GM19240 (cell line): ENCODE data around the gene TOP1.

Experiments
- DNase-seq: peaks from one replicate; pipeline ENCODE4 v3.0.0; 2011; ENCODE audit warnings: low spot score; ENCODE audit not compliant: insufficient read length

TOP1 gene

DNA sequence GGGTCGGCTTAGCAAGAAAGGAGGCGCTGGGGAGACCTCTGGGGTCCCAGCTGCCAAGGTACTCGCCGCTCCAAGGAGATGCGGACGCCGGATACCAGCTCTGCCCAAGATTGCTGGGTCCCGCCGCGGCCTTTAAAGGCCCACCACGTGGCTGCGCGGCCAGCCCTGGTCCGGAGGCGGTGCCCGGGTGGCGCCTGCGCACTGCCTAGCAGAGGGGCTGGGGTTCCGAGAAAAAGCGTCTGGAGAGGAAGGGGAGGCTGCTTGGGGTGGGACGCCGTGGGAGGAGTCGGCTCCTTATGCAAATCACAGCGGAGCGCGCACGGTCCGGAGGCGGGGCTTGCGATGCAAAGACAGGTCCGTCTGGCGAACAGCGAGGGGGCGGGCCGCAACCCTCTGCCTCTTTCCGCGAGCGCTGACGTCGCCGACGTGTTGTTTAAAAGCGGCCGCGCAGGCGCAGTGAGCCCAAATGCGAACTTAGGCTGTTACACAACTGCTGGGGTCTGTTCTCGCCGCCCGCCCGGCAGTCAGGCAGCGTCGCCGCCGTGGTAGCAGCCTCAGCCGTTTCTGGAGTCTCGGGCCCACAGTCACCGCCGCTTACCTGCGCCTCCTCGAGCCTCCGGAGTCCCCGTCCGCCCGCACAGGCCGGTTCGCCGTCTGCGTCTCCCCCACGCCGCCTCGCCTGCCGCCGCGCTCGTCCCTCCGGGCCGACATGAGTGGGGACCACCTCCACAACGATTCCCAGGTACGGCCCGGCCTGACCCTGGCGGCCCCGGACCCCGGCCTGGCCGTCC lies at the start of gene TOP1:
TOP1 (plus strand) TSS at position 464 of the 791 bp plus-strand sequence; CDS start at position 710, 246 bp downstream.
- peak; percentile 97 for DNase-seq

DNA sequence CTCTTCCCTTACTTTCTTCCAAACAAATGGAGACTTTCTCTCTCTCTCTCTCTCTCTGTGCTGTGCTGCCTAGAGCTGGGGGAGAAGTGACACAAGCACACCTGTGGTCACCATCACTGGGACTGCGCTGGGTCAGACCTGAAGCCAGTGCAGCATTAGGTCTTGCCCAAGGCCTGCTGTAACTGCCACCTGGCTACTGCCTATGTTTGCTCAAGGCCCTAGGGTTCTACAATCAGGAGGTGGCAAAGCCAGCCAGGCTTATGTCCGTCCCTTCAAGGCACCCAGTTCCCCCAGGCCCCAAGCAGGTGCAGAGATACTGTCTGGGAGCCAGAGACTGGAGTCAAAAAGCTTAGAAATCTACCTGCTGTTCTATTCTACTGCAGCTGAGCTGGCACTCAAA lies 49.4 kb upstream of the TOP1 start:
- no peak for DNase-seq

DNA sequence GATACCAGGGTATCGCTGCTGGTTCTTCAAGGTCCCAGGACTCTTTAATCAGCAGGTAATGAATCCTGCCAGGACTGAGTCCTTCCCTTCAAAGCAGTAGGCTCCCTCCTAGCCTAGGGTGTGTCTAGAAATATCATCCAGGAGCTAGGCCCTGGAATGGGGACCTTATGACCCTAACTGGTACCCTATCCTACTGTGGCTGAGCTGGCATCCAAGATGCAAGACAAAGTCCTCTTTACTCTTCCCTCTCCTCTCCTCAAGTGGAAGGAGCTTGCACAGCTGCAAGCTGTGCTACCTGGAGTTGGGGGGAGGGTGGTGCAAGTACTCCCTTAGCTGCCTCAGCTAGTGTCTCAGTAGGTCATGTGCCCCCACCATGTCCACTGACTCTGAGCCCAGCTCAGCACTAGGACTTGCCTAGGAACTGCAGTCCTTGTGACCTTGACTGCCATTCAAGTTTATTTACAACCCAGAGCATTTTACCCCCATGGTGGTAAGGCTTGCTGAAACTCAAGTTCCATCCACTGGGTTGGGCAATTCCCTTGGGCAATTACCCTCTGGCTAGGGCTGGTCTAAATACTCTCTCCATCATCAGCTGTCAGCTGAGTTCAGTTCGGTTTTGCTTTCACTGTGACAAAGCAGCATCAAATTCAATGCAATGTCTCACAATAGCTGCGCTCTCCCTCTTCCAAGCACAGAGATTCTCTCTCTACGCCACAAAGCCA lies 48.4 kb upstream of the TOP1 start:
- DNase-seq = no peak

DNA sequence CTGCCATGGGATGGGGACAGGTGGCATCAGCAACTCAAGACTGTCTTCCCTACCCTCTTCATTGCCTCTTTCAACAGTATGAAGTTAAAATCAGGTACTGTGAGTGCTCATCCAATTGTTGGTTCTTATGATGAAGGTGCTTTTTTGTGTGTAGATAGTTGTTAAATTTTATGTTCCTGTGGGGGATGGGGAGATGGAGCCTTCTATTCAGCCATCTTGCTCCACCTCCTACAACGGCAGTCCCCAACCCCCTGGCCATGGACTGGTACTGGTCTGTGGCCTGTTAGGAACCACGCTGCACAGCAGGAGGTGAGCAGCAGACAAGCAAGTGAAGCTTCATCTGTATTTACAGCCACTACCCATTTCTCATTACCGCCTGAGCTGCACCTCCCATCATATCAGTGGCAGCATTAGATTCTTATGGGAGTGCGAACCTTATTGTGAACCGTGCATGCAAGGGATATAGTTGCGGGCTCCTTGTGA lies 47.8 kb upstream of the TOP1 start:
- no peak for DNase-seq

DNA sequence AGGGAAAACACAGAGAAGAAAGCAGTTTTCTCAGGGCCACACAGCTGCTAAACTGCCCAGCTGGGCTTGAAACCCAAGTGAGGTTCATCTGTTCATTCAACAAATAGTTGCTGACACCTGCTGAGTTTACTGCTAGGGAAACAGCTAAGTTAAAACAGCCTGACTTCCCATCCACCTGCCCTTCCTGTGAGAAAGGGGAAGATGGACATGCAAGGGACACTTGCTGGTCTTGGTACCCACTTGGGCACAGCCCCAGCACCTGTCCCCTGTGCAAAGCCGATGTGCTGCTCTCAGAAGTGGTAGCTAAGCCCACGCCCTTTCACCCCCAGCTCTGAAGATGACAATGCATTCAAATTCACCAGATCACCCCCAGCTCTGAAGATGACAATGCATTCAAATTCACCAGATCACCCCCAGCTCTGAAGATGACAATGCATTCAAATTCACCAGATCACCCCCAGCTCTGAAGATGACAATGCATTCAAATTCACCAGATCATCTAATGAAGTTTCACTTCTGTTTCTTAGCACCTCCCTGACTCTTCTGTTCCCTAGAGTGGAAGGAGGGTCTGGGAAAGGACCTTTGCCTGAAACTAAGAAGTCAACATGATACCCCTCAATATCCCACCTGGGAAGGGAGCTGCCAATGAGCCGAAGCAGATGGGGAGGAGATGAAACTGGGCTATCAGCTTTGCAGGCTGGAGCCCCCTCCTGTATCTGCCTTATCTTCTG lies 46.0 kb upstream of the TOP1 start:
- DNase-seq = no peak

DNA sequence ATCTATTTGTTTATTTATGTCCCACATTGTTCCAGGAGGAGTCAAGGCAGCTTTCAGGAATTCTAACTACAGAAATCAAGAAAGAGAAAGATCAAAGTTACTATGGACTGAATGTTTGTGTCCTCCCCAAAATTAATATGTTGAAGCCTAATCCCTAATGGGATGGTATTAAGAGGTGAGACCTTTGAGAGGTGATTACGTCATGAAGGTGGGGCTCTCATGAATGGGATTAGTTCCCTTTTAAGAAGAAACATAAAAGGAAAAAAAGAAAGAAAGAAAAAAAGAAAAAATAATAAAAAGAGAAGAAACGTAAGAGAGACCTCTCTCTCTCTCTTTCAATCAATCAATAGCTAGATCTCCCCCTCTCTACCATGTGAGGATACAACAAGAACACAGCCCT lies 44.7 kb upstream of the TOP1 start:
- DNase-seq = no peak

DNA sequence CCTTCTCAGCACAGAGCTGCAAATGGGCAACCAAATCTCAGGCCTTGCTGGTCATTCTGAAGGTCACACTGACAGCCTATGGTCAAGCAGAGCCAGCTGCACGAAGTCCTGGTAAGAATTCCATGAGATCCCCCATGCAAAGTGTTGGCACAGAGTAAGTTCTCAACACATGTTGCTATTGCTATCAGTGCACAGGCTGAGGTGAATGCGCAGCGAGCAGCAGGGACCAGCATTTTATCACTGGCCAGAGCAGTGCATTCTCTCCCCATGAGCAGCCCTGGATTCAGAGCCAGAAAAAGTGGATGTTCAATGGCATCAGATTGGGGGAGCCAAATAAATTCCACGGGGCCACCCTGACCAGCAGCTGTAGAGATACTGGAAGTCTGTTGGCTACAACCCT lies 44.1 kb upstream of the TOP1 start:
- DNase-seq = no peak

DNA sequence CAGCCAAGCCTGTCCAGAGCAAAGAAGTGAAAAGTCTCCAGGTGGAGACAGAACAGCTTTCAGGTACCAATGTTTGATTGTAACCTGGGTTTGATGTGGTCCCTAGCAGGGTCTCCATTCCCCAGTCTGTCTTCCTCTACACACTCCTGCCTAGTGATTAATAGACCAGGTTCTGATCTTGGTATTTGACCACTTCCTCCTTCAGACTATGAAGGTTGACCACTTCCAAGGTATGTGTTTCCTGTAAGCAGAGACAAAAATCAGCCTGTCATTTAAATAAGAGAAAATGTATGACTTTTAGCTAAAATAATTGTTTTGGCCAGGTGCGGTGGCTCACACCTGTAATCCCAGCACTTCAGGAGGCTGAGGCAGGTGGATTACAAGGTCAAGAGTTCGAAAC lies 41.8 kb upstream of the TOP1 start:
- no peak for DNase-seq

DNA sequence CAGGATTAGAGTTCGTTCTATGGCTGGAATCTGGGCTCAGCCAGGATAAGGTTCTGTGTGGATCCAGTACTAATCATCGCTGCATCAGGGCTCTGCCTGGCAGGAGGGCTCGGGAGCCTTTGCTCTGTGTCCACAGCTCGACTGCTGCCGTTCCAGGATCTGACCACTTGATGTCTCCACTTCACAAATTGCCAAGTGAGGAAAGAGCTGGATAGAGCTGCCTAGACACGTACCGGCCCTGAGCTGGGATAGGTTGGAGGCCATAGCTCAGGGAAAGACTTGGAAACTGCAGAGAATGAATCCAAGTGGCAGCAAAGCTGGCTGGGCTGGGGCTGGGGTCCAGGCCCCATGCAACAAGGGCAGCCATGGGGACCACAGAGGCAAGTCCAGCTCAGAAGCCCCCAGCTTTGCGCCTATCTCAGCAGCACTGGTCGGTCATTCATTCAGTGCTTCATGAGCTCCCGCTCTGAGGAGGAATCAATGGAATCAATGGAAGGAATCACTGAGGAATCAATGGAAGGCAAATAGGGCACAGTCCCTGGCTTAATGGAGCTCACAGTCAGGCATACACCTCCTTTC lies 38.0 kb upstream of the TOP1 start:
- DNase-seq = peak; percentile 56

DNA sequence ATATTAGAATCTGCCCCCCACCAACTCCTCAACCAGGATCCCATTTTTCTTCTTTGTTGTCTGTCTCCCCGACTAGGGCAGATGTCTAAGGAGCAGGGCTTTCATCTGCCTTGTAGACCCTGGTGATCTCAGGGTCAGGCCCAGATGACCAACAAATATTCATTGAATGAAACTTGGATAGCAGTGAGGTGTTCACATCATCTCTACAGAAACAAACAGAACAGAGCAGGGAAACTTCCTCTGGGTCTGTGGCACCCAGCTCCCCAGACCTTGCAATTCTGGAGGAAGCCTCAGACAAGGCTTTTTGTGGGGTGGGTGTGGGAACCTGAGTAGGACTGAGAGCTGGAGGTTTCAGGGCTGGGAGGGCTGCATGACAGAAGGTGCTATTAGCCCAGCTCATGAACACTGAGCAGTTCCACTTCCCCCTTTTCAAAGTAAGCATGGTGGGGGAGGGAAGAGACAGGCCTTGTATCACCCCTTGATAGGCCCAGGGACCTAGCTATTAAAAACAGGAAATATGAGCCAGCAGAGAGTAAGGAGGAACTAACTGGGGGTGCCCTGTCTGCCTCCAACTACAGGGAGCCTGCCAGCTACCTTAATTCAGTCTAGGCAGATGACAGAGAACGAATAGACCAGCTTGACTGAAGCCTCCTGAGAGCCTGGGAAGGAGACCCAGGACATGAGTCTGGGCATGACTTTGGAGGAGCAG lies 37.3 kb upstream of the TOP1 start:
- peak; percentile 88 for DNase-seq

DNA sequence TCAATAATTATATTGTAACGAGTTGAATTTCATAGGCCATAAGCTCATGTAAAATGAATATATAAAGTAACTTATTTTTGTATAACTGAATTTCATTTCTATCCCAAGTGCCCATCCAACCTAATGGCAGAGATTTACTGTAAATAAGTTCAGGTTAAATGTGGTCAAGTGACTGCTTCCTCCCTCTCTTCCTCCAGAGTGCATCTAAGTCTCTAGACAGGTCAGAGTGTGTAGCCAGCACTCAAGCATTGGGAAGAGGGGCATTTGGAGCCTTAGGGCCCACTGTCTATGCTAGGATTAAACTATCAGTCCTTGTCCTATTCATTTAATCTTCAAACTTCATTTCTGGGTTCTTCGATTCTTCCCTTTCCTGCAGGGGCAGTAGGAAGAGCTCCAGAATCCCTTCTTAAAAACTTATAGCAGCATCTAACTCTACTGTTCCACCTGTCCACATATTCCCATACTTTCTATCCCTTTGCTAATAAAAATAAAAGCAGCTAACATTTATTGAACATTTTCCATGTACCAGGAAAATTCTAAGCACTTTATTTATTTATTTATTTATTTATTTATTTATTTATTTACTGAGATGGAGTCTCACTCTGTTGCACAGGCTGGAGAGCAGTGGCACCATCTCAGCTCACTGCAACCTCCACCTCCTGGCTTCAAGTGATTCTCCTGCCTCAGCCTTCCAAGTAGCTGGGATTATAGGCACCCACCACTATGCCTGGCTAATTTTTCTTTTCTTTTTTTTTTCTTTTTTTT lies 36.1 kb upstream of the TOP1 start:
- DNase-seq = no peak

DNA sequence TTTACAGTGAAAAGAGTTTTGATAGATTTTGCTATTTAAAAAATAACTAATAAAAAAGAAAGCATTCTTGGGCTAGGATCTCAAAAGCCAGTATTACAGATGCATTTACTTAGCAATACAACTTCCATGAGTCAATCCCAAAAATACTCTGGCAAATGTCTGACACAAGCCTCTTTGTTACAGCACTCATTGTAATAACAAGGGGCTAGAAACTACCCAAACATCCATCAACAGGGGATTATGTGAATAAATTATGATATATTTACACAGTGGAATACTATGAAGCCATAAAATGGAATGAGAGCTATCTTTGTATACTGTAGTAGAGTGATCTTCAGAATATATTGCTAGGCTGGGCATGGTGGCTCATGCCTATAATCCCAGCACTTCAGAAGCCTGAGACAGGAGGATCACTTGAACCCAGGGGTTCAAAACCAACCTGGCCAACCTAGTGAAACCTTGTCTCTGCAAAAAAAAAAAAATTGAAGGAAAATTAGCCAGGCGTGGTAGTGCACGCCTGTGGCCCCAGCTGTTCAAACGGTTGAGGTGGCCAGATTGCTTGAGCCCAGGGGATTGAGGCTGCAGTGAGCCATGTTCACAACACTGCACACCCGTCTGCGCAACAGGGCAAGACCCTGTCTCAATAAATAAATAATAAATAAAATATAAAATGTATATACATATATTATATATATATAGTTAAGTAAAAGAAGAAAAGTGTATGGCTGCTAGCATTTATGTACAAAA lies 34.7 kb upstream of the TOP1 start:
- DNase-seq = no peak

DNA sequence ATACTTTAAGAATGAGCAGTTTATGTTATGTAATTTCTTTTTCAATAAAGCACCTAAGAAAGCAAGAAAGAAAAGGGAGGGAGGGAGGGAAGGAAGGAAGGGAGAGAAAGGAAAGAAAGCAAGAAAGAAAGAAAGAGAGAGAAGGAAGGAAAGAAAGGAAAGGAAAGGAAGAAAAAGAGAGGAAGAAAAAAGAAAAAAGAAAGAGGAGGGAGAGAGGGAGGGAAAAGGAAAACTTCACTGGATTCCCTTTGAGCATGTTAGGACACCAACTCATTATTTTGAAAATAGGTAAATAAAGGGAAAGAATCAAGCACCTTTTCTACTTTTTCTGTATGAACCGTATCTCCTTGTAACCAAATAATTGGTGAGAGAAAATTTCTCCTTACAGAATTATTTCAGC lies 32.3 kb upstream of the TOP1 start:
- no peak for DNase-seq

DNA sequence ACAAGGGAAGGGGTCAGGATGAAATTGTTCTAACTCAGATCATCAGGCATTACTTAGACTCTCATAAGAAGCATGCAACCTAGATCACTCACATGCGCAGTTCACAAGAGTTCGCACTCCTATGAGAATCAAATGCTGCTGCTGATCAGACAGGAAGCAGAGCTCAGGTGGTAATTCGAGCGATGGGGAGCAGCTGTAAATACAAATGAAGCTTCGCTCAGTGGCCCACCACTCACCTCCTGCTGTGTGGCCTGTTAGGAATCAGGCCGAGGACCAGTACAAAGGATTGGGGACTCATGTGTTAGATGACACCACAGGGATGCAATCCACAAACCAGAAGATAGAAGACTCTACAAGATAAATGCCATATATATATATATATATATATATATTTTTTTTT lies 31.5 kb upstream of the TOP1 start:
- no peak for DNase-seq

DNA sequence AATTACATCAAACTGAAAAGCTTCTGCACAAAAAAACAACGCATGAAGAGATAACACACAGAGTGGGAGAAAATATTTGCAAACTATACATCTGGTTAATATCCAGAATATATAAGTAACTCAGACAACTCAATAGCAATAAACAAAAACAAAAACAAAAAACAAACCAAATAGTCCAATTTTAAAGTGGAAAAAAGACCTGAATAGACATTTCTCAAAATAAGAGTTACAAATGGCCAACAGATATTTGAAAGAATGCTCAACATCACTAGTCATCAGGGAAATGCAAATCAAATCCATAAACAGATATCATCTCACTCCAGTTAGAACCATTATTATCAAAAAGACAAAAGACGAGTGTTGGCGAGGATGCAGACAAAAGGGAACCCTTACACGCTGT lies 28.8 kb upstream of the TOP1 start:
- no peak for DNase-seq

DNA sequence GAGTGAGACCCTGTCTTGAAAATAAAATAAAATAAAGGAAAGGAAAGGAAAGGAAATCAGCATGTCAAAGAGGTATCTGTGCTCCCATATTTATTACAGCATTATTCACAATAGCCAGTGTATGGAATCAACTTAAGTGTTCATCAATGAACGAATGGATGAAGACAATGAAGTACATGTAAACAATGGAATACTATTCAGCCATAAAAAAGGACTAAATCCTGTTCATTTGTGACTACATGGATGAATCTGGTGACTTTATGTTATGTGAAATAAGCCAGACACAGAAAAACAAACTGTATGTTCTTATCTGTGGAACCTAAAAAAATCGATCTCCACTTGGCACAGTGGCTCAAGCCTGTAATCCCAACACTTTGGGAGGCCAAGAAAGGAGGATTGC lies 28.0 kb upstream of the TOP1 start:
- no peak for DNase-seq

DNA sequence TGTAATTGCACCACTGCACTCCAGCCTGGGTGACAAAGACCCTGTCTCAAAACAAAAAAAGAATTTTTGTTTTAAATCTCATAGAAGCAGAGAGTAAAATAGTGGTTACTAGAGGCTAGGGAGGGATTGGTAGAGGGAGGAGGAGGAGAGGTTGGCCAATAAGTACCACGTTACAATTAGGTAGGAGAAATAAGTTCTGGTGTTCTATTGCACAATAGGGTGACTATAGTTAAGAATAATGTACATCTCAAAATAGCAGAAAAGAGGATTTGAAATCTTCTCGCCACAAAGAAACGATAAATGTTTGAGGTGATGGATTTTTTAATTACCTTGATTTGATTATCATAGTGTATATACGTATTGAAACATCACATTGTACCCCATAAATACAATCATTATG lies 27.1 kb upstream of the TOP1 start:
- DNase-seq = no peak

DNA sequence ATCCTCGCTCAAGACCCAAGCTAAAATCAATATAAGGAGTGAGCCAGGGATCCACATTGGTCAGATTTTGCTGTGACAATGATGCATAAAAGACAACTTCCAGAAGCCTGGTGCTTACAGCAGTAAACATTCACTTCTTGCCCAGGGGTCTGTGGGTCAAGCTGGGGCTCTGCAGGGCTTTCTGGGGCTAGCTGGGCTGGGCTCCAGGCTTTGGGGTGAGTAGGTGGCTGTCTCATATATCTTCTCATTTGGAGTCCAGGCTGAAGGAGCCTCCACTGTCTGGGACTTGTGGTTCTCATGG lies 25.8 kb upstream of the TOP1 start:
- DNase-seq = no peak

DNA sequence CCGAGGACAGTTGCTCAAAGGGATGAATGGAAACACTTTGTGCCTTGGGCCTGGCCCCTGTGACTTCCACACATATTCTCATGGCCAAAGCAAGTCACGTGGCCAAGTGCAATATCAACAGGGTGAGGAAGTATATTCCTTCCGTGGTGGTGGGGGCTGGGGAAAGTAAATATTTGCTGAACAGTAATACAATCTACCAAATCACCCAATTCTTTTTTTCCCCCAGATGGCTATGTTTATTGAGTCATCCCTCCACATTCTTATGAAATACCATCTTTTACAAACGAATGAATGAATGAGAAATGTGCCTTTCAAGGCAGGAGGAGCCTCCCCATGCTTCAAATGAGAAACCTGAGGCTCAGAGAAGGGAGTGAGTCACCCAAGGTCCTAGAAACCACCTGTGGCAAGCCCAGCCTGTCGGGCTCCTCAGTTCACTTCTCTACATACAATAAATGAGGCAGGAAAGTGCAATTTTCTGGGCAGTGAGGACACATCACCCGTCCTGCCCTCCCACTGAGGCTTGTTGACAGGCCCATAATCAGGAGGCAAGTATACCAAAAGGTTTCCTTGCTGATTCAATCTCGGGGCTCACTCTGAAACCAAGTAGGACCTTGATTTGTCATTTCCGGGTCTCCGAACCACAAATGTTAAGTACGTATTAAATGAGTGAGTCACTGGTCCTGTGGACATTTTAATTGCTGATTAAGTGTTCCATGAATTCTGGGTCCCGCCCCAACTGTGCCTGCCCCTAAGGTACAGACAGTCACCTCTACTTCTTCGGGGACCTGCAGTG lies 25.3 kb upstream of the TOP1 start:
- DNase-seq = no peak
